Upper lobe of left lung (tissue), 4 donors: ENCODE measurements around the gene CAST.

Experiments
- EP300 ChIP-seq, 4 donors: sonication (generic); formaldehyde crosslinking; IDR thresholded peaks; one replicate each; pipeline ENCODE4 v1.5.1; 2017; ENCODE audit warnings: antibody characterized with exemption in 4 of 4, control low read depth in 2 of 4
- POLR2A ChIP-seq, 4 donors: fragments of 450-650 bp; IDR thresholded peaks; one replicate each; pipeline ENCODE4 v1.5.1; 2016 to 2017; ENCODE audit warnings: antibody characterized with exemption in 4 of 4, mild to moderate bottlenecking in 2 of 4
- POLR2AphosphoS5 ChIP-seq, 2 donors: sonication (generic); formaldehyde crosslinking; IDR thresholded peaks; one replicate each; pipeline ENCODE4 v1.5.1; 2017; ENCODE audit warnings: antibody characterized with exemption in 2 of 2
- TF ChIP-seq, protein P1 (sequence below), 6 experiments: fragments of 450-650 bp in 4 of 6; fragments of 200-600 bp in 2 of 6; sonication (generic) in 2 of 6; IDR thresholded peaks; one replicate each; pipeline ENCODE4 v1.5.1; 2016 to 2019; ENCODE audit warnings: antibody characterized with exemption in 6 of 6

DNA sequence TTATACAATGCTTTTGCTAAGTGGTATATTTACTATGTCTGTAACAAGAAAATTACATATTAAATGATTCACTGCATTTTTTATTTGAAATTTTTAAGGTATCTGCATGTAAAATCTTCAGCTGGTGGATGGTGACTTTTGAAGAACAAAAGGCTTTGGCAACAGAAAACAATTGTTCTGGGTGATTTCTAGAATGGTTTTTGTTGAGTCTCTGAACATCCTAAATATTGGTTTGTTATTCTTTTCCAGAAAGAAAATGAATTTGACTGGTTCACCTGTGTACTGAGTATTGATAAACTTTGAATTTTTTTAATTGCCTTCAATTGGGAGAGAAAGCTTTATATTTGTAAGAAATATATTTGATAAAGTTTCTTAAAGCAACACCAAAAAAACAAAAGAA is 110.4 kb downstream of the CAST start:
- no peak for TF ChIP-seq POLR2A (IDR thresholded peaks at IDR 0.05)
- TF ChIP-seq, protein P1, sequence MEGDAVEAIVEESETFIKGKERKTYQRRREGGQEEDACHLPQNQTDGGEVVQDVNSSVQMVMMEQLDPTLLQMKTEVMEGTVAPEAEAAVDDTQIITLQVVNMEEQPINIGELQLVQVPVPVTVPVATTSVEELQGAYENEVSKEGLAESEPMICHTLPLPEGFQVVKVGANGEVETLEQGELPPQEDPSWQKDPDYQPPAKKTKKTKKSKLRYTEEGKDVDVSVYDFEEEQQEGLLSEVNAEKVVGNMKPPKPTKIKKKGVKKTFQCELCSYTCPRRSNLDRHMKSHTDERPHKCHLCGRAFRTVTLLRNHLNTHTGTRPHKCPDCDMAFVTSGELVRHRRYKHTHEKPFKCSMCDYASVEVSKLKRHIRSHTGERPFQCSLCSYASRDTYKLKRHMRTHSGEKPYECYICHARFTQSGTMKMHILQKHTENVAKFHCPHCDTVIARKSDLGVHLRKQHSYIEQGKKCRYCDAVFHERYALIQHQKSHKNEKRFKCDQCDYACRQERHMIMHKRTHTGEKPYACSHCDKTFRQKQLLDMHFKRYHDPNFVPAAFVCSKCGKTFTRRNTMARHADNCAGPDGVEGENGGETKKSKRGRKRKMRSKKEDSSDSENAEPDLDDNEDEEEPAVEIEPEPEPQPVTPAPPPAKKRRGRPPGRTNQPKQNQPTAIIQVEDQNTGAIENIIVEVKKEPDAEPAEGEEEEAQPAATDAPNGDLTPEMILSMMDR (IDR thresholded peaks at IDR 0.05) = no peak
- TF ChIP-seq POLR2AphosphoS5 (IDR thresholded peaks at IDR 0.05) = no peak
- no peak for TF ChIP-seq EP300 (IDR thresholded peaks at IDR 0.05)
